HuH-7 (cell line): ENCODE data around the gene CHD9.

Experiments used
- DNase-seq: peaks from one replicate; pipeline ENCODE4 v3.0.0; 2011; ENCODE audit warnings: low spot score

Gene CHD9

GRCh38 chr16:53369921-53370320 lies 315.1 kb downstream of the CHD9 start:
- DNase-seq: no peak

- no peak for DNase-seq
These were observed 316.0 kb downstream of the CHD9 start for GRCh38 chr16:53370827-53371226.

GRCh38 chr16:53372992-53373871 lies 318.4 kb downstream of the CHD9 start:
- no peak for DNase-seq

- DNase-seq: no peak
These were observed 320.0 kb downstream of the CHD9 start for GRCh38 chr16:53374800-53375199.

- DNase-seq: no peak
These were observed 323.3 kb downstream of the CHD9 start for GRCh38 chr16:53378138-53378537.
